Suprapubic skin (tissue), 4 donors: Measurements from ENCODE around the gene AP4S1.

ENCODE experiments used
- EP300 ChIP-seq: sonication (generic); formaldehyde crosslinking; IDR thresholded peaks from one replicate; pipeline ENCODE4 v1.6.1; 2017; ENCODE audit warnings: antibody characterized with exemption
- POLR2A ChIP-seq, 2 donors: fragments of 450-650 bp; IDR thresholded peaks; one replicate each; pipeline ENCODE4 v1.6.1; 2017; ENCODE audit warnings: antibody characterized with exemption in 2 of 2, mild to moderate bottlenecking in 2 of 2, moderate library complexity in 2 of 2
- POLR2AphosphoS5 ChIP-seq, 3 donors: sonication (generic); formaldehyde crosslinking; IDR thresholded peaks; one replicate each; pipeline ENCODE4 v1.6.1; 2017; ENCODE audit warnings: antibody characterized with exemption in 3 of 3
- TF ChIP-seq, protein P1 (sequence below), 2 donors: fragments of 200-600 bp in 1 of 2; fragments of 450-650 bp in 1 of 2; sonication (generic) in 1 of 2; IDR thresholded peaks; one replicate each; pipeline ENCODE4 v1.5.1; 2016 to 2019; ENCODE audit warnings: antibody characterized with exemption in 2 of 2, mild to moderate bottlenecking in 1 of 2, moderate library complexity in 1 of 2

DNA sequence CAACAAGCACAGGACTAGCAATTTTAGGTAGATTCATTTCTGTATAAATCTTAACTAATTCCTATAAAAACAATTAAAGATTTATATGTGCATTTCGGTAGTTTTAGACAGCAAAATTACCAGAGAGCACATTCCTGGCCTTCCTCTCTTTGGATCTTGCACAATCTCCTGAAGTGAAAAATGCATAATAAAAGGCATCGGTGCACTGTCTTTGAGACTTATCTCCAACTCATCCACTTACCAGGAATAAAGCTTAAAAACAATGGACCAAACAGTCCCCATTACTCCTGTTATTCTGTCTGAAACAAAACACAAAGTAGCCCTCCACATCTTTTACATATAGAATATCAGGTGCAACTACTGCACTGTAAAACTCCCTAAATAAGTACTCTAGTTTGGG is 112.9 kb downstream of the AP4S1 start:
- no peak for TF ChIP-seq POLR2A (IDR thresholded peaks at IDR 0.05)
- TF ChIP-seq, protein P1, sequence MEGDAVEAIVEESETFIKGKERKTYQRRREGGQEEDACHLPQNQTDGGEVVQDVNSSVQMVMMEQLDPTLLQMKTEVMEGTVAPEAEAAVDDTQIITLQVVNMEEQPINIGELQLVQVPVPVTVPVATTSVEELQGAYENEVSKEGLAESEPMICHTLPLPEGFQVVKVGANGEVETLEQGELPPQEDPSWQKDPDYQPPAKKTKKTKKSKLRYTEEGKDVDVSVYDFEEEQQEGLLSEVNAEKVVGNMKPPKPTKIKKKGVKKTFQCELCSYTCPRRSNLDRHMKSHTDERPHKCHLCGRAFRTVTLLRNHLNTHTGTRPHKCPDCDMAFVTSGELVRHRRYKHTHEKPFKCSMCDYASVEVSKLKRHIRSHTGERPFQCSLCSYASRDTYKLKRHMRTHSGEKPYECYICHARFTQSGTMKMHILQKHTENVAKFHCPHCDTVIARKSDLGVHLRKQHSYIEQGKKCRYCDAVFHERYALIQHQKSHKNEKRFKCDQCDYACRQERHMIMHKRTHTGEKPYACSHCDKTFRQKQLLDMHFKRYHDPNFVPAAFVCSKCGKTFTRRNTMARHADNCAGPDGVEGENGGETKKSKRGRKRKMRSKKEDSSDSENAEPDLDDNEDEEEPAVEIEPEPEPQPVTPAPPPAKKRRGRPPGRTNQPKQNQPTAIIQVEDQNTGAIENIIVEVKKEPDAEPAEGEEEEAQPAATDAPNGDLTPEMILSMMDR (IDR thresholded peaks at IDR 0.05), result no peak
- no peak for TF ChIP-seq POLR2AphosphoS5 (IDR thresholded peaks at IDR 0.05)
- TF ChIP-seq EP300, result no peak
